GM12878 (cell line): ENCODE data around the gene DAGLA. TPM values are rescaled to one million over a fixed set of nuclear protein-coding genes. Genes with fewer than 3 reads are reported as not detected.
A peak's percentile ranks its signal among the peaks of the same experiment; 100 is the strongest.

ENCODE experiments used
- BACH1 ChIP-seq: fragments of 450-650 bp; IDR thresholded peaks from 2 replicates; pipeline ENCODE4 v1.6.1; 2017; ENCODE audit warnings: mild to moderate bottlenecking, borderline replicate concordance
- BHLHE40 ChIP-seq, 2 experiments: fragments of 450-650 bp in 1 of 2; IDR thresholded peaks; 2 replicates each; pipeline ENCODE4 v1.6.1; 2011 to 2017; ENCODE audit warnings: low read depth in 2 of 2, borderline replicate concordance in 1 of 2, improper control_type of control experiment in 1 of 2, low read length in 1 of 2, mild to moderate bottlenecking in 1 of 2
- CHD1 ChIP-seq: IDR thresholded peaks from 2 replicates; pipeline ENCODE4 v1.6.1; 2012; ENCODE audit warnings: low read depth, low read length, improper control_type of control experiment
- E2F4 ChIP-seq: IDR thresholded peaks from 2 replicates; pipeline ENCODE4 v1.6.1; 2012; ENCODE audit warnings: low read depth, low read length, improper control_type of control experiment
- ELK1 ChIP-seq: IDR thresholded peaks from 2 replicates; pipeline ENCODE4 v1.6.1; 2012; ENCODE audit warnings: low read depth, low read length, improper control_type of control experiment
- ETV6 ChIP-seq, 2 experiments: fragments of 450-650 bp in 1 of 2; IDR thresholded peaks in 1 of 2; conservative IDR thresholded peaks in 1 of 2; 2 replicates each; pipeline ENCODE4 v1.6.1; 2014; ENCODE audit warnings: antibody characterized with exemption in 1 of 2, borderline replicate concordance in 1 of 2, low read depth in 1 of 2, mild to moderate bottlenecking in 1 of 2, moderate library complexity in 1 of 2
- FOS ChIP-seq: IDR thresholded peaks from 3 replicates; pipeline ENCODE4 v1.6.1; 2011; ENCODE audit warnings: borderline replicate concordance; ENCODE audit not compliant: insufficient read length; ENCODE audit errors: extremely low read depth
- GATAD2B ChIP-seq: fragments of 450-650 bp; conservative IDR thresholded peaks from 2 replicates; pipeline ENCODE4 v1.6.1; 2017; ENCODE audit warnings: low read depth, mild to moderate bottlenecking, moderate library complexity
- HDAC2 ChIP-seq: fragments of 200-600 bp; sonication (generic); IDR thresholded peaks from 2 replicates; pipeline ENCODE4 v1.6.1; 2017
- IKZF1 ChIP-seq: fragments of 450-650 bp; conservative IDR thresholded peaks from 2 replicates; pipeline ENCODE4 v1.6.1; 2017; ENCODE audit warnings: antibody characterized with exemption, mild to moderate bottlenecking
- JUNB ChIP-seq: IDR thresholded peaks from 2 replicates; pipeline ENCODE4 v1.6.1; 2016; ENCODE audit warnings: antibody characterized with exemption, mild to moderate bottlenecking
- LARP7 ChIP-seq: fragments of 450-650 bp; IDR thresholded peaks from 2 replicates; pipeline ENCODE4 v1.6.1; 2017; ENCODE audit warnings: mild to moderate bottlenecking
- NR2F1 ChIP-seq: fragments of 450-650 bp; conservative IDR thresholded peaks from 2 replicates; pipeline ENCODE4 v1.6.1; 2017; ENCODE audit warnings: mild to moderate bottlenecking
- RAD21 ChIP-seq: IDR thresholded peaks from 2 replicates; pipeline ENCODE4 v1.6.1; 2011; ENCODE audit warnings: mild to moderate bottlenecking, low read depth, low read length, moderate library complexity; ENCODE audit not compliant: insufficient read depth
- RB1 ChIP-seq: fragments of 450-650 bp; formaldehyde crosslinking; IDR thresholded peaks from 2 replicates; pipeline ENCODE4 v1.6.1; 2017; ENCODE audit warnings: mild to moderate bottlenecking, borderline replicate concordance
- RCOR1 ChIP-seq: conservative IDR thresholded peaks from 2 replicates; pipeline ENCODE4 v1.6.1; 2012; ENCODE audit warnings: low read depth, low read length, improper control_type of control experiment
- RUNX3 ChIP-seq: IDR thresholded peaks from 2 replicates; pipeline ENCODE4 v1.6.1; 2012; ENCODE audit warnings: low read length, inconsistent platforms
- SMAD5 ChIP-seq: IDR thresholded peaks from 2 replicates; pipeline ENCODE4 v1.6.1; 2016; ENCODE audit warnings: antibody characterized with exemption, low read depth
- SMARCA5 ChIP-seq: fragments of 450-650 bp; IDR thresholded peaks from 2 replicates; pipeline ENCODE4 v1.6.1; 2017; ENCODE audit warnings: mild to moderate bottlenecking
- SPI1 ChIP-seq: IDR thresholded peaks from 2 replicates; pipeline ENCODE4 v1.6.1; 2011; ENCODE audit warnings: low read depth, mild to moderate bottlenecking, low read length, moderate library complexity, borderline replicate concordance; ENCODE audit not compliant: insufficient read depth
- SRF ChIP-seq, 2 experiments: IDR thresholded peaks; 2 replicates each; pipeline ENCODE4 v1.6.1; 2011; ENCODE audit warnings: low read depth in 2 of 2, low read length in 2 of 2, mild to moderate bottlenecking in 1 of 2, moderate library complexity in 1 of 2
- TBL1XR1 ChIP-seq: IDR thresholded peaks from 2 replicates; pipeline ENCODE4 v1.6.1; 2012; ENCODE audit warnings: low read depth, low read length, improper control_type of control experiment
- TCF12 ChIP-seq: IDR thresholded peaks from 2 replicates; pipeline ENCODE4 v1.6.1; 2011; ENCODE audit warnings: low read depth, mild to moderate bottlenecking, low read length
- TCF3 ChIP-seq: IDR thresholded peaks from 2 replicates; pipeline ENCODE4 v1.6.1; 2012; ENCODE audit warnings: low read depth, mild to moderate bottlenecking, low read length, borderline replicate concordance; ENCODE audit not compliant: insufficient read depth
- ZBTB40 ChIP-seq: fragments of 450-650 bp; IDR thresholded peaks from 2 replicates; pipeline ENCODE4 v1.6.1; 2016; ENCODE audit warnings: mild to moderate bottlenecking, moderate library complexity, borderline replicate concordance
- polyA plus RNA-seq, 11 experiments: library from polyadenylated mRNA; depleted of rRNA in 4 of 11; unstranded in 6 of 11; stranded (reverse) in 5 of 11; fragments of >200 nt; fragmentation: Nextera tagmentation in 4 of 11; fragmentation: Illumina TruSeq in 1 of 11; extraction: Ambion mirVana in 4 of 11; extraction: Trizol in 1 of 11; gene quantifications; 1 replicate in 1 of 11; 2 replicates in 10 of 11; pipeline versions ENCODE4 v1.2.1 to v1.2.3, GENCODE V29; 2011 to 2016; ENCODE audit warnings: inconsistent platforms in 2 of 11, missing spikeins in 2 of 11, low read depth in 1 of 11
- total RNA-seq, 4 experiments: library from RNA; depleted of rRNA in 3 of 4; stranded (reverse); fragments of >200 nt in 3 of 4; fragmentation: Illumina TruSeq in 1 of 4; extraction: Trizol in 1 of 4; gene quantifications; 2 replicates each; pipeline versions ENCODE4 v1.2.1 to v1.2.3, GENCODE V29; 2013 to 2021

DAGLA gene
- total and polyA plus RNA-seq, 10 of the 15 experiments (the other 5 are each of a cell fraction or from before 2014, with no cell fraction given), result 0.05 TPM; not detected in 9

- peak; percentile 69; the same call in 1 of the 2 replicates for TF ChIP-seq NR2F1
- TF ChIP-seq TBL1XR1, result no peak
- TF ChIP-seq ZBTB40, result no peak
- TF ChIP-seq HDAC2, result no peak
- TF ChIP-seq RB1, result peak; percentile 37; the same call in 1 of the 2 replicates
- peak; percentile 55 for TF ChIP-seq RAD21
- peak; percentile 81 for TF ChIP-seq SMARCA5
- TF ChIP-seq TCF12, result peak; percentile 56; the same call in 1 of the 2 replicates
- TF ChIP-seq FOS, result no peak
- TF ChIP-seq TCF3, result peak; percentile 73; the same call in 1 of the 2 replicates
- 0 out of 2 replicates have a peak, but pooled peaks have one; percentile 18 for TF ChIP-seq BACH1
- TF ChIP-seq E2F4, result no peak
- TF ChIP-seq SMAD5, result no peak
- no peak for TF ChIP-seq RUNX3
- TF ChIP-seq BHLHE40 (IDR thresholded peaks at IDR 0.05; ENCODE audit: borderline replicate concordance in 1 of 2, low read depth in 2 of 2, low read length in 1 of 2), result peak in 1 of 2 experiments; percentile 36; a peak in 1 of 4 replicates
- no peak for TF ChIP-seq ETV6 (conservative IDR thresholded peaks at IDR 0.05 in 1 of 2, IDR thresholded peaks at IDR 0.05 in 1 of 2; ENCODE audit: borderline replicate concordance in 1 of 2, low read depth in 1 of 2)
- TF ChIP-seq GATAD2B, result peak; percentile 59; the same call in 1 of the 2 replicates
- TF ChIP-seq ELK1, result 0 out of 2 replicates have a peak, but pooled peaks have one; percentile 31
- no peak for TF ChIP-seq SRF (IDR thresholded peaks at IDR 0.05; ENCODE audit: low read depth in 2 of 2, low read length in 2 of 2)
- TF ChIP-seq CHD1, result no peak
- peak; percentile 51; the same call in 1 of the 2 replicates for TF ChIP-seq LARP7
- TF ChIP-seq RCOR1, result no peak
- TF ChIP-seq IKZF1, result 0 out of 2 replicates have a peak, but pooled peaks have one; percentile 27
- no peak for TF ChIP-seq JUNB
- no peak for TF ChIP-seq SPI1
These were observed 67.2 kb downstream of the DAGLA start (continued) for GRCh38 chr11:61747192-61747966.
